SH-SY5Y (cell line): Measurements from ENCODE around the gene RSL24D1.

Experiments used
- GATA2 ChIP-seq: IDR thresholded peaks from 2 replicates; pipeline ENCODE4 v1.6.1; 2011; ENCODE audit warnings: mild to moderate bottlenecking, low read depth, low read length
- GATA3 ChIP-seq: IDR thresholded peaks from 2 replicates; pipeline ENCODE4 v1.6.1; 2011; ENCODE audit warnings: low read depth, mild to moderate bottlenecking, low read length, moderate library complexity

- TF ChIP-seq GATA2 (no peak), GATA3 (no peak)
Observed at GRCh38 chr15:55220606-55221005, 23.9 kb upstream of the RSL24D1 start.
